ENCODE measurements around the gene NCAPH2. TPM values are rescaled to one million over a fixed set of nuclear protein-coding genes. Genes with fewer than 3 reads are reported as not detected.

NCAPH2 gene
- total and polyA plus RNA-seq, 2 of the 13 experiments (the other 11 are each of a cell fraction or from before 2014, with no cell fraction given) = 28.1 to 64.4 TPM

DNA sequence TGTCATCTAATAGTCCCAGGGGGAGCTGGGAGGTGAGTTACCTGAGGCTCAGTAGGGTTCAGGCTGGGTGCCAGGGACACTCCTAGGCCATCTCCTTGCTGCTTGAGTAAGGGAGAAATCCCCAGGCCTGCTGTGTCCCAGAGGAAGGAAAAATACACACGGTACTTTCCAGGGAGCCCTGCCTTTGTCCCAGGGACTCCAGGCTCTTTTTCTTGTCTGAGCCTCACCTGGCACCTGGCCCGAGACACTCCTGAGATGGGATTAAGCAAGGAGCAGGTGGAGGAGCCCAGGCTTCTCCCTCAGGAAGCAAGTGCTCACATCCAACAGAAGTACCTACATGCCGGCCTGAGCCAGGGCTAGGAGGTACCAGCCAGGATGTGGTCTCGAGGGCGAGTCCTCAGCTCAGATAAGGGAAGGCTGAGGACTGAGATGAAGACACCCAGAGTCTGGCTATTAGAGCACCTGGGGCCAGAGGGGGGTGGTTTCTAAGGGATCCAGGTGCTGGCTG is 36.8 kb downstream of the NCAPH2 start:
- WGBS (ENCODE audit: low lambda C conversion rate) = 17% methylated on average over 5 of the region's 5 CpGs
- intact Hi-C loops (cut with micrococcal nuclease; ENCODE audit: unreplicated experiment) (no loop called here), in situ Hi-C loops (cut with HindIII; ENCODE audit: extremely low pct_ligation_motif_present, low pct_unique_long_range_greater_than_20kb) (no loop called here)
- H3K4me1 ChIP-seq (ENCODE audit: insufficient read depth, low read length) = peaks cover 30% of the 10 kb centered on the region
- ChIA-PET CTCF (ENCODE audit: low intra/inter-chr PET ratio, low total read pairs) (no interaction called here), POLR2A (interaction anchor here (0.9 to 4.2 kb wide), 8 partner anchors 11 to 97 kb away, joined by 3 to 34 read pairs (median 8); partner anchors contain the start of genes CHKB, SCO2, SYCE3 and TYMP)
- H3K9ac ChIP-seq (ENCODE audit: insufficient read depth, low read depth, low read length) = no peak overlapping the region
- ATAC-seq (no peak), FAIRE-seq (no peak), DNase-seq (ENCODE audit: low spot score) (no peak)
- no peaks in the 10 kb centered on the region for H4K20me1 ChIP-seq (ENCODE audit: insufficient read depth, low read length)
- no peak overlapping the region for H3K4me2 ChIP-seq (ENCODE audit: low read depth, low read length)
- H3K9me3 ChIP-seq (ENCODE audit: low read length) = no peaks in the 10 kb centered on the region
- no peak overlapping the region for H3K4me3 ChIP-seq (replicated peaks in 1 of 3; ENCODE audit: insufficient read depth in 1 of 3, low read depth in 2 of 3, low read length in 3 of 3)
- H3K79me2 ChIP-seq (ENCODE audit: insufficient read depth, low read length) = no peaks in the 10 kb centered on the region
- no peak overlapping the region for H2AFZ ChIP-seq (ENCODE audit: low read length)
- peaks cover 3 to 30% of the 10 kb centered on the region in 2 experiments for H3K27me3 ChIP-seq (ENCODE audit: control insufficient read depth in 1 of 2, insufficient read depth in 2 of 2, low read length in 2 of 2)
- no TSS peak for BruUV-seq (replicated peaks)
- H3K36me3 ChIP-seq (replicated peaks in 1 of 2; ENCODE audit: control insufficient read depth in 1 of 2, insufficient read depth in 2 of 2, low read length in 2 of 2) = no peaks in the 10 kb centered on the region
- H3K27ac ChIP-seq (ENCODE audit: extremely low read length, insufficient read depth, low read length) = no peak overlapping the region
- TF ChIP-seq, protein P1, sequence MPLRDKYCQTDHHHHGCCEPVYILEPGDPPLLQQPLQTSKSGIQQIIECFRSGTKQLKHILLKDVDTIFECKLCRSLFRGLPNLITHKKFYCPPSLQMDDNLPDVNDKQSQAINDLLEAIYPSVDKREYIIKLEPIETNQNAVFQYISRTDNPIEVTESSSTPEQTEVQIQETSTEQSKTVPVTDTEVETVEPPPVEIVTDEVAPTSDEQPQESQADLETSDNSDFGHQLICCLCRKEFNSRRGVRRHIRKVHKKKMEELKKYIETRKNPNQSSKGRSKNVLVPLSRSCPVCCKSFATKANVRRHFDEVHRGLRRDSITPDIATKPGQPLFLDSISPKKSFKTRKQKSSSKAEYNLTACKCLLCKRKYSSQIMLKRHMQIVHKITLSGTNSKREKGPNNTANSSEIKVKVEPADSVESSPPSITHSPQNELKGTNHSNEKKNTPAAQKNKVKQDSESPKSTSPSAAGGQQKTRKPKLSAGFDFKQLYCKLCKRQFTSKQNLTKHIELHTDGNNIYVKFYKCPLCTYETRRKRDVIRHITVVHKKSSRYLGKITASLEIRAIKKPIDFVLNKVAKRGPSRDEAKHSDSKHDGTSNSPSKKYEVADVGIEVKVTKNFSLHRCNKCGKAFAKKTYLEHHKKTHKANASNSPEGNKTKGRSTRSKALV (CRISPR knock-in tag; IDR thresholded peaks at IDR 0.05) = no peak
- TF ChIP-seq TCF7 (IDR thresholded peaks at IDR 0.05; ENCODE audit: low read depth) (no peak), KDM4B (CRISPR knock-in tag; IDR thresholded peaks at IDR 0.05) (no peak), ZFP36 (IDR thresholded peaks at IDR 0.05; ENCODE audit: borderline replicate concordance, low read depth, low read length, partially characterized antibody) (no peak), ZNF33A (CRISPR knock-in tag; IDR thresholded peaks at IDR 0.05; ENCODE audit: borderline replicate concordance) (no peak), RFXANK (CRISPR knock-in tag; IDR thresholded peaks at IDR 0.05) (no peak), KDM3A (CRISPR knock-in tag; IDR thresholded peaks at IDR 0.05; ENCODE audit: low read depth) (no peak), SIN3A (IDR thresholded peaks at IDR 0.05; ENCODE audit: borderline replicate concordance, low read depth, low read length) (no peak)
- TF ChIP-seq, protein P2, sequence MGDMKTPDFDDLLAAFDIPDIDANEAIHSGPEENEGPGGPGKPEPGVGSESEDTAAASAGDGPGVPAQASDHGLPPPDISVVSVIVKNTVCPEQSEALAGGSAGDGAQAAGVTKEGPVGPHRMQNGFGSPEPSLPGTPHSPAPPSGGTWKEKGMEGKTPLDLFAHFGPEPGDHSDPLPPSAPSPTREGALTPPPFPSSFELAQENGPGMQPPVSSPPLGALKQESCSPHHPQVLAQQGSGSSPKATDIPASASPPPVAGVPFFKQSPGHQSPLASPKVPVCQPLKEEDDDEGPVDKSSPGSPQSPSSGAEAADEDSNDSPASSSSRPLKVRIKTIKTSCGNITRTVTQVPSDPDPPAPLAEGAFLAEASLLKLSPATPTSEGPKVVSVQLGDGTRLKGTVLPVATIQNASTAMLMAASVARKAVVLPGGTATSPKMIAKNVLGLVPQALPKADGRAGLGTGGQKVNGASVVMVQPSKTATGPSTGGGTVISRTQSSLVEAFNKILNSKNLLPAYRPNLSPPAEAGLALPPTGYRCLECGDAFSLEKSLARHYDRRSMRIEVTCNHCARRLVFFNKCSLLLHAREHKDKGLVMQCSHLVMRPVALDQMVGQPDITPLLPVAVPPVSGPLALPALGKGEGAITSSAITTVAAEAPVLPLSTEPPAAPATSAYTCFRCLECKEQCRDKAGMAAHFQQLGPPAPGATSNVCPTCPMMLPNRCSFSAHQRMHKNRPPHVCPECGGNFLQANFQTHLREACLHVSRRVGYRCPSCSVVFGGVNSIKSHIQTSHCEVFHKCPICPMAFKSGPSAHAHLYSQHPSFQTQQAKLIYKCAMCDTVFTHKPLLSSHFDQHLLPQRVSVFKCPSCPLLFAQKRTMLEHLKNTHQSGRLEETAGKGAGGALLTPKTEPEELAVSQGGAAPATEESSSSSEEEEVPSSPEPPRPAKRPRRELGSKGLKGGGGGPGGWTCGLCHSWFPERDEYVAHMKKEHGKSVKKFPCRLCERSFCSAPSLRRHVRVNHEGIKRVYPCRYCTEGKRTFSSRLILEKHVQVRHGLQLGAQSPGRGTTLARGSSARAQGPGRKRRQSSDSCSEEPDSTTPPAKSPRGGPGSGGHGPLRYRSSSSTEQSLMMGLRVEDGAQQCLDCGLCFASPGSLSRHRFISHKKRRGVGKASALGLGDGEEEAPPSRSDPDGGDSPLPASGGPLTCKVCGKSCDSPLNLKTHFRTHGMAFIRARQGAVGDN (CRISPR knock-in tag; IDR thresholded peaks at IDR 0.05) = no peak
- TF ChIP-seq, protein P3, sequence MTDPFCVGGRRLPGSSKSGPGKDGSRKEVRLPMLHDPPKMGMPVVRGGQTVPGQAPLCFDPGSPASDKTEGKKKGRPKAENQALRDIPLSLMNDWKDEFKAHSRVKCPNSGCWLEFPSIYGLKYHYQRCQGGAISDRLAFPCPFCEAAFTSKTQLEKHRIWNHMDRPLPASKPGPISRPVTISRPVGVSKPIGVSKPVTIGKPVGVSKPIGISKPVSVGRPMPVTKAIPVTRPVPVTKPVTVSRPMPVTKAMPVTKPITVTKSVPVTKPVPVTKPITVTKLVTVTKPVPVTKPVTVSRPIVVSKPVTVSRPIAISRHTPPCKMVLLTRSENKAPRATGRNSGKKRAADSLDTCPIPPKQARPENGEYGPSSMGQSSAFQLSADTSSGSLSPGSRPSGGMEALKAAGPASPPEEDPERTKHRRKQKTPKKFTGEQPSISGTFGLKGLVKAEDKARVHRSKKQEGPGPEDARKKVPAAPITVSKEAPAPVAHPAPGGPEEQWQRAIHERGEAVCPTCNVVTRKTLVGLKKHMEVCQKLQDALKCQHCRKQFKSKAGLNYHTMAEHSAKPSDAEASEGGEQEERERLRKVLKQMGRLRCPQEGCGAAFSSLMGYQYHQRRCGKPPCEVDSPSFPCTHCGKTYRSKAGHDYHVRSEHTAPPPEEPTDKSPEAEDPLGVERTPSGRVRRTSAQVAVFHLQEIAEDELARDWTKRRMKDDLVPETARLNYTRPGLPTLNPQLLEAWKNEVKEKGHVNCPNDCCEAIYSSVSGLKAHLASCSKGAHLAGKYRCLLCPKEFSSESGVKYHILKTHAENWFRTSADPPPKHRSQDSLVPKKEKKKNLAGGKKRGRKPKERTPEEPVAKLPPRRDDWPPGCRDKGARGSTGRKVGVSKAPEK (CRISPR knock-in tag; IDR thresholded peaks at IDR 0.05; ENCODE audit: borderline replicate concordance) = no peak
- TF ChIP-seq, protein P4, sequence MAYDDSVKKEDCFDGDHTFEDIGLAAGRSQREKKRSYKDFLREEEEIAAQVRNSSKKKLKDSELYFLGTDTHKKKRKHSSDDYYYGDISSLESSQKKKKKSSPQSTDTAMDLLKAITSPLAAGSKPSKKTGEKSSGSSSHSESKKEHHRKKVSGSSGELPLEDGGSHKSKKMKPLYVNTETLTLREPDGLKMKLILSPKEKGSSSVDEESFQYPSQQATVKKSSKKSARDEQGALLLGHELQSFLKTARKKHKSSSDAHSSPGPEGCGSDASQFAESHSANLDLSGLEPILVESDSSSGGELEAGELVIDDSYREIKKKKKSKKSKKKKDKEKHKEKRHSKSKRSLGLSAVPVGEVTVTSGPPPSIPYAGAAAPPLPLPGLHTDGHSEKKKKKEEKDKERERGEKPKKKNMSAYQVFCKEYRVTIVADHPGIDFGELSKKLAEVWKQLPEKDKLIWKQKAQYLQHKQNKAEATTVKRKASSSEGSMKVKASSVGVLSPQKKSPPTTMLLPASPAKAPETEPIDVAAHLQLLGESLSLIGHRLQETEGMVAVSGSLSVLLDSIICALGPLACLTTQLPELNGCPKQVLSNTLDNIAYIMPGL (CRISPR knock-in tag; IDR thresholded peaks at IDR 0.05; ENCODE audit: borderline replicate concordance in 1 of 2, low read depth in 1 of 2) = no peak

Data from HepG2 (cell line).